Brain microvascular endothelial cell (primary cell): ENCODE measurements around the gene SLC27A5.

ENCODE experiments used
- DNase-seq: peaks from one replicate; pipeline ENCODE4 v3.0.0-alpha.2; 2020
- H3K27ac ChIP-seq: fragments of 250-450 bp; sonication (Bioruptor Pico); 2 replicates; pipeline ENCODE4 v1.5.1; 2020; ENCODE audit warnings: mild to moderate bottlenecking, moderate library complexity
- H3K27me3 ChIP-seq: fragments of 250-450 bp; sonication (Bioruptor Pico); replicated peaks from 2 replicates; pipeline ENCODE4 v1.5.1; 2020; ENCODE audit warnings: mild to moderate bottlenecking
- H3K36me3 ChIP-seq: fragments of 250-450 bp; sonication (Bioruptor Pico); replicated peaks from 2 replicates; pipeline ENCODE4 v1.5.1; 2020; ENCODE audit warnings: mild to moderate bottlenecking
- H3K4me3 ChIP-seq: 2 replicates; pipeline ENCODE4 v1.5.1; 2011; ENCODE audit warnings: low read depth, mild to moderate bottlenecking, control low read depth, low read length, moderate library complexity
- CTCF ChIP-seq: IDR thresholded peaks from 2 replicates; pipeline ENCODE4 v1.5.1; 2011; ENCODE audit warnings: low read depth, mild to moderate bottlenecking, moderate library complexity, low read length, control low read depth, inconsistent platforms; ENCODE audit errors: missing control alignments
- in situ Hi-C: cut with HindIII; loops from 2 replicates; pipeline ENCODE4 v1.10.0; 2017; ENCODE audit warnings: low sequenced_read_pairs, low pct_ligation_motif_present

The SLC27A5 gene

GRCh38 chr19:58538257-58539168, 26.7 kb upstream of the SLC27A5 start:
- Histone ChIP-seq H3K27ac (no peak overlapping the region), H3K27me3 (peaks cover 7% of the 10 kb centered on the region), H3K4me3 (peak overlapping the region; percentile 43), H3K36me3 (no peaks in the 10 kb centered on the region)
- no peak for TF ChIP-seq CTCF
- in situ Hi-C loops: no loop called here
- DNase-seq: no peak

- DNase-seq: no peak
- TF ChIP-seq CTCF: no peak
- Histone ChIP-seq H3K4me3 (no peak overlapping the region), H3K27me3 (peaks cover 7% of the 10 kb centered on the region), H3K36me3 (no peaks in the 10 kb centered on the region), H3K27ac (no peak overlapping the region)
- in situ Hi-C loops: no loop called here
Measured at GRCh38 chr19:58536852-58537798, 25.3 kb upstream of the SLC27A5 start.

- peaks cover 11% of the 10 kb centered on the region for H3K27me3 ChIP-seq
- no peak for DNase-seq
- in situ Hi-C loops: no loop called here
Measured at GRCh38 chr19:58535857-58536256, 24.1 kb upstream of the SLC27A5 start.

GRCh38 chr19:58531034-58531840, 19.4 kb upstream of the SLC27A5 start:
- H3K4me3 ChIP-seq: no peak overlapping the region
- no peak for TF ChIP-seq CTCF
- H3K36me3 ChIP-seq: no peaks in the 10 kb centered on the region
- peaks cover 5% of the 10 kb centered on the region for H3K27me3 ChIP-seq
- in situ Hi-C loops: no loop called here
- no peak overlapping the region for H3K27ac ChIP-seq
- no peak for DNase-seq

More at GRCh38 chr19:58535857-58536256, 24.1 kb upstream of the SLC27A5 start:
- H3K4me3 ChIP-seq: no peak overlapping the region
- H3K27ac ChIP-seq: no peak overlapping the region
- TF ChIP-seq CTCF: no peak
- no peaks in the 10 kb centered on the region for H3K36me3 ChIP-seq

GRCh38 chr19:58529405-58529804, 17.6 kb upstream of the SLC27A5 start:
- H3K36me3 ChIP-seq: no peaks in the 10 kb centered on the region
- H3K27ac ChIP-seq: no peak overlapping the region
- no peak for TF ChIP-seq CTCF
- no peak for DNase-seq
- no peak overlapping the region for H3K4me3 ChIP-seq
- peaks cover 5% of the 10 kb centered on the region for H3K27me3 ChIP-seq
- in situ Hi-C loops: no loop called here
